SJSA1 (cell line): ENCODE data around the gene ADM5. TPM values are rescaled to one million over a fixed set of nuclear protein-coding genes. Genes with fewer than 3 reads are reported as not detected.

Experiments used
- DNase-seq, 2 experiments: peaks; one replicate each; pipeline ENCODE4 v3.0.0-alpha.2; 2015 to 2020; ENCODE audit warnings: low spot score in 2 of 2, low read depth in 1 of 2
- H3K27ac ChIP-seq: fragments of 250-450 bp; sonication (Bioruptor Pico); 2 replicates; pipeline ENCODE4 v1.5.1; 2020; ENCODE audit warnings: mild to moderate bottlenecking, moderate library complexity
- H3K27me3 ChIP-seq: fragments of 250-450 bp; sonication (Bioruptor Pico); replicated peaks from 2 replicates; pipeline ENCODE4 v1.5.1; 2020; ENCODE audit warnings: mild to moderate bottlenecking, moderate library complexity
- H3K36me3 ChIP-seq: fragments of 250-450 bp; sonication (Bioruptor Pico); 2 replicates; pipeline ENCODE4 v1.5.1; 2020; ENCODE audit warnings: mild to moderate bottlenecking
- H3K4me1 ChIP-seq: fragments of 250-450 bp; sonication (Bioruptor Pico); replicated peaks from 2 replicates; pipeline ENCODE4 v1.6.1; 2021; ENCODE audit warnings: mild to moderate bottlenecking
- H3K4me3 ChIP-seq: fragments of 250-450 bp; sonication (Bioruptor Pico); 2 replicates; pipeline ENCODE4 v1.5.1; 2020; ENCODE audit warnings: mild to moderate bottlenecking
- H3K9me3 ChIP-seq: fragments of 250-450 bp; sonication (Bioruptor Pico); replicated peaks from 2 replicates; pipeline ENCODE4 v1.5.1; 2020; ENCODE audit warnings: mild to moderate bottlenecking
- total RNA-seq: library from RNA; depleted of rRNA; stranded (reverse); fragments of >200 nt; shearing (Covaris generic); gene quantifications from 2 replicates; pipeline ENCODE4 v1.2.3, GENCODE V29; 2014

The ADM5 gene
- total RNA-seq, 1 experiment from 2014 or later, result 0.58 TPM

DNA sequence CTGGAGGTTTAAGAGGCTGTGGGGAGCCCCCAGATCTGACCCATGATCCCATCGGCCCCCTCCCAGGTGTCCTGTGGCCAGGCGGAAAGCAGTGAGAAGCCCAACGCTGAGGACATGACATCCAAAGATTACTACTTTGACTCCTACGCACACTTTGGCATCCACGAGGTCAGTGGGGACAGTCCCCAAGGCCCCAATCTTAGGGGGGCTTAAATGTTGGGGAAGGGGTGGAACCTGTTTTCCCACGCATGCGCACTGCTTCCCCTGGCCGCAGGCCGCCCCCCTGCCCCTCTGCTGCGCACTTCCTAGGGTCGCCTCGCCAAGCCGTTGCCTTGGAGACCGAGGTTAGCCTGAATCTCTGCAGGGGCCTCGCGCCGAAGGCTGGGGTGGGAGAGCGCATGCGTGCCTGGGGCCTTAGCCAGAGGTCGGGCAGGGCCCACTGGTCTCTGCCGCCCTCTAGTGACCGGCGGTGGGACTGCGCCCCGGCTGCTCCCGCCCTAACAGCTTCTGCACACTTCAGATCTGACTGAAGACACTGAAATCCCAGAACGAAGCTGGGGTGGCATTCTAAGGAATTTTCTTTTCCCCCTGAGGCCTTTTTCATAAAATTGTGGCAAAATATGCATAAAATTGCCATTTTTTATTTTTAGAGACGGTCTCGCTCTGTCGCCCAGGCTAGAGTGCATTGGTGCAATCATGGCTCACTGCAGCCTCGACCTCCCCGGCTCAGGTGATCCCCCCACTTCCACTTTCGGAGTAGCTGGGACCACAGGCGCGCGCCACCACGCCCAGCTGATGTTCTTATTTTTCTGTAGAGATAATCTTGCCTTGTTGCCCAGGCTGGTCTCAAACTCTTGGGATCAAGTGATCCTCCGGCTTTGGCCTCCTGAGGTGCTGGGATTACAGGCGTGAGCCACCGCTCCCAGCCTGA is 8.7 kb upstream of the ADM5 start:
- peaks cover 57% of the 10 kb centered on the region for H3K36me3 ChIP-seq
- no peak overlapping the region for H3K4me3 ChIP-seq
- H3K27me3 ChIP-seq, result no peaks in the 10 kb centered on the region
- DNase-seq, result peak; percentile 67 to 92
- no peak overlapping the region for H3K27ac ChIP-seq
- H3K9me3 ChIP-seq, result no peaks in the 10 kb centered on the region
- peaks cover 18% of the 10 kb centered on the region for H3K4me1 ChIP-seq

DNA sequence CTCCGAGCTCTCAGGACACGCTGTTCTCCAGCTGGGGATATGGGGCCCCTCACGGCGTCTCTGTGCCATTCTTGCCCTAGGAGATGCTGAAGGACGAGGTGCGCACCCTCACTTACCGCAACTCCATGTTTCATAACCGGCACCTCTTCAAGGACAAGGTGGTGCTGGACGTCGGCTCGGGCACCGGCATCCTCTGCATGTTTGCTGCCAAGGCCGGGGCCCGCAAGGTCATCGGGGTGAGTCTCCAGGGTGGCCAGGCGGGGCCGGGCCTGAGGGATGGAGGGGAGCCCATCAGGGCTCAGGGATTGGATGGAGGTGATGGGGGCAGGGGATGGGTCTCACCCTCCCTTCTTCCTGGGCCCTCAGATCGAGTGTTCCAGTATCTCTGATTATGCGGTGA is 7.6 kb upstream of the ADM5 start:
- H3K4me1 ChIP-seq, result peaks cover 12% of the 10 kb centered on the region
- H3K27ac ChIP-seq, result no peak overlapping the region
- peak in 1 of 2 experiments; percentile 40 for DNase-seq
- peaks cover 65% of the 10 kb centered on the region for H3K36me3 ChIP-seq
- no peak overlapping the region for H3K4me3 ChIP-seq
- no peaks in the 10 kb centered on the region for H3K9me3 ChIP-seq
- no peaks in the 10 kb centered on the region for H3K27me3 ChIP-seq

DNA sequence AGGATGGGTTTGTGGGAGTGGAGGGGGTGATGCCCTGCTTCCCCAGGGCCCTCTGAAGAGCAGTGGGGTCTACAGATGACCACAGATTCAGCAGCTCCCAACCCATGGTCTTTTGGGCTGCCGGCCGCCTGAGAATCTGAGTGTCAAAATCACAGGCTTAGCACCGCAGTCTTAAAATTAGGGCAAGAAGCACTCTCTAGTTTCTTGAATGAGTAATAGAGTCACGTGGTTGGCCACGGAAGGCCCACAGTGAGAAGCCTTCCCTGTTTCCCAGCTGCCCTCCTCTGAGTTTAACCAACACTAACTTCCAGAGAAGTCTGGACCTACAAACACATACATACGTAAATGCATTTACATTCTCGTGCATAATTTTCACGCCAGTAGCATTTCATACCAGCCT is 7.1 kb upstream of the ADM5 start:
- Histone ChIP-seq H3K4me1 (peaks cover 12% of the 10 kb centered on the region), H3K27ac (no peak overlapping the region), H3K27me3 (no peaks in the 10 kb centered on the region), H3K4me3 (no peak overlapping the region), H3K36me3 (peaks cover 67% of the 10 kb centered on the region), H3K9me3 (no peaks in the 10 kb centered on the region)
- DNase-seq, result no peak

DNA sequence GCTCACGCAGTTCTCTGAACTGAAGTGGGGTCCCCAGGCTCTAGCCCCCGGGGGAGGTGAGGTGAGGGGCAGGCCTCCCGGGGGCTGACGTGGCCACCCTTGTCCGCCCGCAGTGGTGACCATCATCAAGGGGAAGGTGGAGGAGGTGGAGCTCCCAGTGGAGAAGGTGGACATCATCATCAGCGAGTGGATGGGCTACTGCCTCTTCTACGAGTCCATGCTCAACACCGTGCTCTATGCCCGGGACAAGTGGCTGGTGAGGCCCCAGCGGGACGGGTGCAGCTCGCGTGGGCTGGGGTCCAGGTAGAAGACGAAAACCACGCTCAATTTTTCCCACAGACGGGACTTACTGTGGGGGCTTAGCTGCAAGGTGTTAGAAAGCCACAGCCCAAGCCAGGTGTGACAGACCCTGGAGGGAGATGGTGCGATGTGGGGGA is 5.6 kb upstream of the ADM5 start:
- DNase-seq, result no peak
- Histone ChIP-seq H3K36me3 (peaks cover 77% of the 10 kb centered on the region), H3K9me3 (no peaks in the 10 kb centered on the region), H3K4me3 (no peak overlapping the region), H3K4me1 (peaks cover 9% of the 10 kb centered on the region), H3K27ac (no peak overlapping the region), H3K27me3 (no peaks in the 10 kb centered on the region)

DNA sequence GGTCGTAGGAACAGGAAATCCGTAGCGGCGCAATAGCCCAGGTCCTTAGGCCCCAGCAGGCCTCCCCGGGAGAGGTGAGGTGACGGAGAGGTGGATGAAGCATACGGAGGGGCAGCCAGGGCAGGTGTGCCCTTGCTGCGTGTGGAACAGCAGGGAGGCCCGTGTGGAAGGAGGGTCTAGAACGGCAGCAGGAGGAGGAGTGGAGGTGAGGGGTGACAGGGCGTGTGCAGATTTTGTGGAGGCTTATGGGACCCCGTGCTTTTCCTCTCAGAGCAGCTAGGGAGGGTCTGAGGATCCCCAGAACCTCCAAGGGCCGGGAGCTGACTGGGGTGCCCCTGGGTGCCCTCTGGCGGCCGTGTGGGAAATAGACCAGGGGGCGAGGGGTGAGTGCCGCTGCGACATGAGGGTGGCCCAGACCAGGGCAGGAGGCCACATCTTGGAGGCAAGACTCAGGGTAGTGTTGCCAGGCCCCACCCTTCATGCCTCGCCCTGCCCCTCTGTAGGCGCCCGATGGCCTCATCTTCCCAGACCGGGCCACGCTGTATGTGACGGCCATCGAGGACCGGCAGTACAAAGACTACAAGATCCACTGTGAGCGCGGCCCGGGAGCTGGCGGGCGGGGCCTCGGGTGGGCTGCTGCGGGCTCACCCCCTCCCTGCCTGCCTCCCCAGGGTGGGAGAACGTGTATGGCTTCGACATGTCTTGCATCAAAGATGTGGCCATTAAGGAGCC is 5.0 kb upstream of the ADM5 start:
- no peak overlapping the region for H3K4me3 ChIP-seq
- H3K36me3 ChIP-seq, result peaks cover 80% of the 10 kb centered on the region
- no peaks in the 10 kb centered on the region for H3K9me3 ChIP-seq
- H3K27me3 ChIP-seq, result no peaks in the 10 kb centered on the region
- H3K27ac ChIP-seq, result no peak overlapping the region
- H3K4me1 ChIP-seq, result peaks cover 9% of the 10 kb centered on the region
- no peak for DNase-seq

DNA sequence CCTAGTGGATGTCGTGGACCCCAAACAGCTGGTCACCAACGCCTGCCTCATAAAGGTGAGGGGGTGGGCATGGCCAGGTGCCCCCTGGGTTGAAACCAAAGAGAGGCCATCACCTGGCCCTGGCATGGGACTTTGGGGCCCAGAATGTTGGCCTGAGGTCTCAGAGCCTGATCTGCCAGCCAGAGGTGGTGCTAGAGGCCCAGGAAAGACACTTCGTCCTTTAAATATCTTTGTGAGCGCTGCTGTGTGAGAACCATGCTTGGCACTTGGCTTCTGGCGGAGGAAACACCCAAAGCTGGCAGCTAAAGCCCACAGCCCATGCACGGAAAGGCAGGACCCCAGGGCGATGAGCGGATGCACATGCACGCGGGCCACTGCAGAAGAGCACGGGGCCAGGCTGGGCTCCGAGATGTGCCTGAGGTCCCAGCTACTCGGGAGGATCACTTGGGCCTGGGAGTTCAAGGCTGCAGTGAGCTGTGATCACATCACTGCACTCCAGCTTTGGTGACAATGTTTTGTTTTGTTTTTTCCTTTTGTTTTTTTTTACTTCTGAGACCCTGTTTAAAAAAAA is 4.3 kb upstream of the ADM5 start:
- H3K4me3 ChIP-seq, result no peak overlapping the region
- H3K36me3 ChIP-seq, result peaks cover 80% of the 10 kb centered on the region
- peaks cover 9% of the 10 kb centered on the region for H3K4me1 ChIP-seq
- no peak for DNase-seq
- H3K27ac ChIP-seq, result no peak overlapping the region
- H3K9me3 ChIP-seq, result no peaks in the 10 kb centered on the region
- H3K27me3 ChIP-seq, result no peaks in the 10 kb centered on the region

DNA sequence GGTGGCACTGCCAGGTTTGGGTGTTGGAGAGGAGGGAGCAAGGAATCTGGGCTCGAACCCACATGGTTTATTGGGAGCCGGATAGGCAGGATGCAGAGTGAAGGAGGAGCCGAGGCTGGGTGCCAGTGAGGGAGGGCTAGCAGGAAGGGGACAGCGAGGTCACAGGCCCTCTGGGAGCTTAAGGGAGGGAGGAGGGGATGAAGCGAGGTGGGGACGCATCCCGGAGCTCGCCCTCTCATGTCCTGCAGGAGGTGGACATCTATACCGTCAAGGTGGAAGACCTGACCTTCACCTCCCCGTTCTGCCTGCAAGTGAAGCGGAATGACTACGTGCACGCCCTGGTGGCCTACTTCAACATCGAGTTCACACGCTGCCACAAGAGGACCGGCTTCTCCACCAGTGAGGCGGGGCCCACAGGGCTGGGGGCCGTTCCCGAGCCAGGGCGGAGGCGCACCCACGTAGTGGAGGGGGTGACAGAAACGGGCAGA is 3.5 kb upstream of the ADM5 start:
- H3K27ac ChIP-seq, result no peak overlapping the region
- peaks cover 2% of the 10 kb centered on the region; the same call in 1 of the 2 replicates for H3K27me3 ChIP-seq
- peaks cover 7% of the 10 kb centered on the region for H3K4me1 ChIP-seq
- H3K4me3 ChIP-seq, result no peak overlapping the region
- peaks cover 72% of the 10 kb centered on the region for H3K36me3 ChIP-seq
- DNase-seq, result no peak
- H3K9me3 ChIP-seq, result no peaks in the 10 kb centered on the region

DNA sequence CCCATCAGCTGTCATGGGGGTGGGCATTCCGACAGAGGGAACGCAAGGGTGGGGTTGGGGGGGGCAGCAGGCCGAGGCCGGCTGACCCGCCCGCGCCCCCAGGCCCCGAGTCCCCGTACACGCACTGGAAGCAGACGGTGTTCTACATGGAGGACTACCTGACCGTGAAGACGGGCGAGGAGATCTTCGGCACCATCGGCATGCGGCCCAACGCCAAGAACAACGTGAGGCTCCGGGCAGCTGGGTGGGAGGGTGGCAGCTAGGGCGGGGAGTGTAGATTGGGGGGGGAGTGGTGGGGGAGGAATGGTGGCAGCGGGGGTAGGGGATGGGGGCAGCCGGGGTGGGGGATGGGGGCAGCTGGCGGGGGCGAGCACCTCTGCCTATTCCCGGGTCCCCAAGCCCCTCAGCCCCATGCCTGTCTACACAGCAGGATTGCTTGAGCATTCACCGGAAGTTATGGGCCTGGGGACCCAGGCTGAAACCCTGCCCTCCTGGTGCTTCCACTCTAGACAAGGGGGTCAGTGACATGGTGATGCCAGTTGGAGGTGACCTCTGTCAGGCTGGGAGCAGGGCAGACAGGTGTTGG is 2.8 kb upstream of the ADM5 start:
- no peak overlapping the region for H3K4me3 ChIP-seq
- DNase-seq, result no peak
- H3K4me1 ChIP-seq, result peaks cover 12% of the 10 kb centered on the region
- H3K9me3 ChIP-seq, result no peaks in the 10 kb centered on the region
- peaks cover 65% of the 10 kb centered on the region for H3K36me3 ChIP-seq
- H3K27ac ChIP-seq, result no peak overlapping the region
- H3K27me3 ChIP-seq, result peaks cover 9% of the 10 kb centered on the region; the same call in 1 of the 2 replicates

DNA sequence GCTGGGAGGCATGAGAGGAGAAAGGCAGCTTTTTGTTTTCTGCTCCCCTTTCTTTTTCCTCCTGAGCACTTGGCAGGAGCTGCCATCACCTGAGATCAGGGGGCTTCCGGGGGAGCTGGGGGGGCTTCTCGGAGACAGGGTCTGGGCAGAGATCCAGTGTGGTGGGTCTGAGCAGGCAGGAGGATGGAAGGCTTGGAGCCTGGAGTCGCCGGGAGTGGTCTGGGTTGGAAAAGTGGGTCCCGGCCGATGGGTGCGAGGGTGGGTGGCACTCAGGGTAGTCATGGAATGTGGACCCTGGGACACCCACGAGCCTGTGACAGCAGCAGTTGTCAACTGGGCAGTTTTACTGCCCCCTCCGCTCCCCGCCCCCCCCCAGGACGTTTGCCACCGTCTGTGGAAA is 2.2 kb upstream of the ADM5 start:
- H3K36me3 ChIP-seq, result peaks cover 60% of the 10 kb centered on the region
- H3K4me1 ChIP-seq, result peaks cover 12% of the 10 kb centered on the region
- DNase-seq, result no peak
- H3K27me3 ChIP-seq, result peaks cover 9% of the 10 kb centered on the region; the same call in 1 of the 2 replicates
- H3K27ac ChIP-seq, result no peak overlapping the region
- no peak overlapping the region for H3K4me3 ChIP-seq
- H3K9me3 ChIP-seq, result no peaks in the 10 kb centered on the region

DNA sequence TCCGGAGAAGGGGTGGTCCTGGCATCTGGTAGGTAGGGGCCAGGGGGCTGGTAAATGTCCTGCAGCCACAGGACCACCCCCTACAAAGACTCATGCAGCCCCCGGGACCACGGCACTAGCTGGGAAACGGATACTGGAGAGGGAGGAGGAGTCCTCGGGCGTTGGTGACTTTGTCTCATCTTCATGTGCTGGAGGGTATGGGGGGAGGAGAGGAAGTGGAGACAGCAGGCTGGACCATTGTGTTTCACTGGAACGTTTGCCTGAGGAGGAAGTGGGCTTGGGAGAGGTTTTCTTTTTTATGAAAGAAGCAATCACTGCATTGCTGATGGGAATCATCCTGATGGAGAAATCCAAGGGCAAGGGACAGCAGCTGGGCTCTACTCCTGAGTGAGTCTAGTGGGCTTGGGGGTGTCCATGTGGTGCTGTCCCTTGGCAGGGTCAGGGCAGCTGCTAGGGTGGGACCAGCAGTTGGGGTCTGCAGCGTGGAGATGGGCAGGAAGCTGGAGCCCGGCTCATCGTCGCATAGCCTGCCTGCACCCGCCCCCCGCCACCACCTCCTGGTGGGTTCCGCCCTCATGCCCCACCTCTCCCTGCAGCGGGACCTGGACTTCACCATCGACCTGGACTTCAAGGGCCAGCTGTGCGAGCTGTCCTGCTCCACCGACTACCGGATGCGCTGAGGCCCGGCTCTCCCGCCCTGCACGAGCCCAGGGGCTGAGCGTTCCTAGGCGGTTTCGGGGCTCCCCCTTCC is 1.7 kb upstream of the ADM5 start:
- H3K4me3 ChIP-seq, result no peak overlapping the region
- H3K9me3 ChIP-seq, result no peaks in the 10 kb centered on the region
- no peak for DNase-seq
- peaks cover 54% of the 10 kb centered on the region for H3K36me3 ChIP-seq
- peaks cover 9% of the 10 kb centered on the region; the same call in 1 of the 2 replicates for H3K27me3 ChIP-seq
- peaks cover 12% of the 10 kb centered on the region for H3K4me1 ChIP-seq
- no peak overlapping the region for H3K27ac ChIP-seq

DNA sequence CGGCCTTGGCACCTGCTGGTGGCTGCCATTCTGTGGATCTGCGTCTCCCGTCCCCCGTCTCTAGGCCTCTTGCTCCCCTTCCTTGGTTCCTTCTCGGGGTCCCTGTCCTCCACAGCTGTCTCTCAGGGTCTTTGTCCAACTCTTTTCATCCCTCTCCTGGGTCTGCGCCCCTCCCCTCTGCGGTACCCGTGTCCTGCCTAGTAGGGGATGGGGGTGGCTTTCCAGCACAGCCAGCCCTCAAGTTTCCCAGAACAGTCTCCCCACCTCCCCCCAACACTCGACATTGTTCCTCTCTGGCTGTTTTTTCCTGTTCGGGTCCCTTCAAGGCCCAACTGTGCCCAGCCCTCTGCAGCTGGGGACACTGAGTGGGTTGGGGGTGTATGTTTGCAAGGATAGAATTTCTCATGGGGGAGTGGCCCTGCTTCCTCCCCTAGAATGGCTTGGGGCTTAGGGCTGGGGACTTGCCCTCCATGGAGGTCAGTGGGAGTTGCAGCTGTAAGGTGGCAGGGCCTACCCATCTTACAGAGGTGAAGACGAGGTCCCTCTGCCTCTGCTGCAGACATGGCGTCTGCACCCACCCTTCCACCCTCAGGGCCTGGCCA is 762 bp upstream of the ADM5 start:
- Histone ChIP-seq H3K4me3 (no peak overlapping the region), H3K9me3 (no peaks in the 10 kb centered on the region), H3K4me1 (peaks cover 12% of the 10 kb centered on the region), H3K36me3 (peaks cover 45% of the 10 kb centered on the region), H3K27me3 (peaks cover 9% of the 10 kb centered on the region; the same call in 1 of the 2 replicates), H3K27ac (no peak overlapping the region)
- no peak for DNase-seq

DNA sequence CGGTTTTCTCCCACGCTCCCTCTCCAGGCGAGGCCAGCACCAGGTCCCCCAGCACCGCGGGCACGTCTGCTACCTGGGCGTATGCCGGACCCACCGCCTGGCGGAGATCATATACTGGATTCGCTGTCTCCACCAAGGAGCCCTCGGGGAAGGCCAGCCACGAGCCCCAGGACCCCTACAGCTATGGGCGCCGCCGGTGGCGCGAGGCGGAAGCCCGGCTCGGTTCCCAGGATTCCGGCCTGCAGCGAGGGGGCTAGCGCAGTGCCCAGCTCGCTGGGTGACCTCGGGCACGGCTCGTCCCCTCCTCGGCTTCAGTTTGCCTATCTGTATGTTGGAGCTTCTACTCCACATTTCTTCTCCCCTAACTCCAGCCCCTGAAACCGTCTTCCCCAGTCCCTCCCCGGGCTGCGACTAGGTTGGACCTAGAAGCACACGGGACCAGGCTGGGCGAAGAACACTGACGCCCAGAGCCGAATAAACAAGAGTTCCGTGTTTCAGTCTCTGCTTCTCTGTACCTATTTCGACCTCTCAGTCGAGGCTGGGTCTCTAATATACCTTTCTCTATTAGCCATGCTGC is 773 bp downstream of the ADM5 start:
- Histone ChIP-seq H3K4me3 (no peak overlapping the region), H3K9me3 (no peaks in the 10 kb centered on the region), H3K4me1 (peaks cover 12% of the 10 kb centered on the region), H3K36me3 (peaks cover 30% of the 10 kb centered on the region), H3K27me3 (peaks cover 9% of the 10 kb centered on the region; the same call in 1 of the 2 replicates), H3K27ac (no peak overlapping the region)
- no peak for DNase-seq
